KMS-11 (cell line): ENCODE measurements around the gene PDLIM1.

Experiments used
- H2AFZ ChIP-seq: fragments of 200-600 bp; sonication (generic); 2 replicates; pipeline ENCODE4 v1.6.1; 2016; ENCODE audit warnings: antibody characterized with exemption, mixed run types, low read depth
- H3K27ac ChIP-seq: fragments of 200-600 bp; sonication (generic); 2 replicates; pipeline ENCODE4 v1.6.1; 2016; ENCODE audit warnings: mild to moderate bottlenecking, mixed run types
- H3K27me3 ChIP-seq: fragments of 200-600 bp; sonication (generic); 2 replicates; pipeline ENCODE4 v1.6.1; 2017; ENCODE audit warnings: mild to moderate bottlenecking, low read depth, mixed run types, moderate library complexity; ENCODE audit not compliant: insufficient read depth
- H3K36me3 ChIP-seq: fragments of 200-600 bp; sonication (generic); 2 replicates; pipeline ENCODE4 v1.6.1; 2017; ENCODE audit warnings: mild to moderate bottlenecking, mixed run types; ENCODE audit not compliant: insufficient read depth
- H3K4me1 ChIP-seq: fragments of 200-600 bp; sonication (generic); 2 replicates; pipeline ENCODE4 v1.6.1; 2016; ENCODE audit warnings: mild to moderate bottlenecking, low read depth, mixed run types; ENCODE audit not compliant: poor library complexity, severe bottlenecking
- H3K4me2 ChIP-seq: fragments of 200-600 bp; sonication (generic); 2 replicates; pipeline ENCODE4 v1.7.0; 2016; ENCODE audit warnings: mild to moderate bottlenecking, mixed run types
- H3K4me3 ChIP-seq: fragments of 200-600 bp; sonication (generic); IDR thresholded peaks from 2 replicates; pipeline ENCODE4 v1.6.1; 2017; ENCODE audit warnings: low read depth, low read length, mixed read lengths; ENCODE audit not compliant: insufficient read depth
- H3K79me2 ChIP-seq: fragments of 200-600 bp; sonication (generic); 2 replicates; pipeline ENCODE4 v1.6.1; 2016; ENCODE audit warnings: low read depth, mixed run types; ENCODE audit not compliant: insufficient read depth
- H3K9ac ChIP-seq: fragments of 200-600 bp; sonication (generic); 2 replicates; pipeline ENCODE4 v1.6.1; 2016; ENCODE audit warnings: mild to moderate bottlenecking, mixed run types
- H4K20me1 ChIP-seq: fragments of 200-600 bp; sonication (generic); 2 replicates; pipeline ENCODE4 v1.6.1; 2016; ENCODE audit warnings: mild to moderate bottlenecking, mixed run types; ENCODE audit not compliant: insufficient read depth
- CTCF ChIP-seq: fragments of 200-600 bp; sonication (generic); conservative IDR thresholded peaks from 2 replicates; pipeline ENCODE4 v1.6.1; 2017; ENCODE audit warnings: low read depth, mild to moderate bottlenecking, antibody characterized with exemption, low read length, moderate library complexity, mixed read lengths

Gene PDLIM1

GRCh38 chr10:95253007-95253406 lies 37.8 kb downstream of the PDLIM1 start:
- TF ChIP-seq CTCF = no peak
- H3K4me2 ChIP-seq = no peak overlapping the region
- H3K79me2 ChIP-seq = peaks cover 23% of the 10 kb centered on the region; the same call in 1 of the 2 replicates
- no peak overlapping the region for H3K9ac ChIP-seq
- H3K4me3 ChIP-seq = no peak overlapping the region
- H3K27me3 ChIP-seq = no peaks in the 10 kb centered on the region
- H2AFZ ChIP-seq = no peak overlapping the region
- H3K36me3 ChIP-seq = peaks cover 7% of the 10 kb centered on the region; the same call in 1 of the 2 replicates
- H3K27ac ChIP-seq = no peak overlapping the region
- no peaks in the 10 kb centered on the region for H4K20me1 ChIP-seq
- H3K4me1 ChIP-seq = peaks cover 51% of the 10 kb centered on the region

- H3K4me1 ChIP-seq = peaks cover 69% of the 10 kb centered on the region
- H3K36me3 ChIP-seq = no peaks in the 10 kb centered on the region; the same call in 1 of the 2 replicates
Measured at GRCh38 chr10:95250856-95251255, 39.9 kb downstream of the PDLIM1 start.

GRCh38 chr10:95249467-95249866 lies 41.3 kb downstream of the PDLIM1 start:
- H3K27ac ChIP-seq = no peak overlapping the region

More at GRCh38 chr10:95250856-95251255, 39.9 kb downstream of the PDLIM1 start:
- Histone ChIP-seq H4K20me1 (no peaks in the 10 kb centered on the region), H3K27me3 (no peaks in the 10 kb centered on the region), H3K79me2 (peaks cover 23% of the 10 kb centered on the region; the same call in 1 of the 2 replicates), H3K27ac (no peak overlapping the region), H3K4me2 (no peak overlapping the region), H2AFZ (no peak overlapping the region), H3K4me3 (no peak overlapping the region), H3K9ac (no peak overlapping the region)
- TF ChIP-seq CTCF = no peak

GRCh38 chr10:95248989-95249388 lies 41.8 kb downstream of the PDLIM1 start:
- Histone ChIP-seq H3K4me2 (no peak overlapping the region), H4K20me1 (no peaks in the 10 kb centered on the region), H3K27me3 (no peaks in the 10 kb centered on the region), H2AFZ (no peak overlapping the region), H3K79me2 (peaks cover 16% of the 10 kb centered on the region; the same call in 1 of the 2 replicates), H3K9ac (no peak overlapping the region), H3K27ac (no peak overlapping the region), H3K4me3 (no peak overlapping the region), H3K36me3 (no peaks in the 10 kb centered on the region), H3K4me1 (peaks cover 69% of the 10 kb centered on the region)
- no peak for TF ChIP-seq CTCF

More at GRCh38 chr10:95249467-95249866, 41.3 kb downstream of the PDLIM1 start:
- no peak overlapping the region for H3K9ac ChIP-seq
- H3K4me3 ChIP-seq = no peak overlapping the region
- H3K4me2 ChIP-seq = no peak overlapping the region
- no peak for TF ChIP-seq CTCF
- H3K27me3 ChIP-seq = no peaks in the 10 kb centered on the region
- H3K4me1 ChIP-seq = peaks cover 69% of the 10 kb centered on the region
- H3K36me3 ChIP-seq = no peaks in the 10 kb centered on the region
- H2AFZ ChIP-seq = no peak overlapping the region
- no peaks in the 10 kb centered on the region for H4K20me1 ChIP-seq
- H3K79me2 ChIP-seq = peaks cover 16% of the 10 kb centered on the region; the same call in 1 of the 2 replicates
